HCT116 (cell line): Measurements from ENCODE around the gene TNFRSF12A.

Experiments used
- CEBPB ChIP-seq: IDR thresholded peaks from 2 replicates; pipeline ENCODE4 v1.6.1; 2012; ENCODE audit warnings: low read depth
- CTCF ChIP-seq, 3 experiments: fragments of 200-600 bp in 1 of 3; sonication (generic) in 1 of 3; IDR thresholded peaks in 2 of 3; conservative IDR thresholded peaks in 1 of 3; 2 replicates each; pipeline ENCODE4 v1.5.1; 2012 to 2017; ENCODE audit warnings: low read depth in 2 of 3, low read length in 2 of 3, antibody characterized with exemption in 1 of 3, borderline replicate concordance in 1 of 3, control low read depth in 1 of 3, mild to moderate bottlenecking in 1 of 3, mixed read lengths in 1 of 3, mixed run types in 1 of 3, moderate library complexity in 1 of 3; ENCODE audit not compliant: insufficient read depth in 1 of 3
- JUND ChIP-seq: IDR thresholded peaks from 2 replicates; pipeline ENCODE4 v1.6.1; 2012
- POLR2A ChIP-seq: IDR thresholded peaks from 2 replicates; pipeline ENCODE4 v1.7.0; 2011; ENCODE audit warnings: borderline replicate concordance; ENCODE audit not compliant: insufficient read depth, insufficient read length; ENCODE audit errors: extremely low read depth
- POLR2AphosphoS5 ChIP-seq: IDR thresholded peaks from 2 replicates; pipeline ENCODE4 v1.6.1; 2011; ENCODE audit warnings: mild to moderate bottlenecking, low read depth, low read length, moderate library complexity
- RAD21 ChIP-seq: IDR thresholded peaks from 2 replicates; pipeline ENCODE4 v1.6.1; 2012; ENCODE audit warnings: low read depth, mild to moderate bottlenecking
- TCF7L2 ChIP-seq: IDR thresholded peaks from 2 replicates; pipeline ENCODE4 v1.7.0; 2011; ENCODE audit warnings: borderline replicate concordance, inconsistent platforms; ENCODE audit not compliant: insufficient read depth, insufficient read length; ENCODE audit errors: extremely low read depth
- ZBTB33 ChIP-seq: IDR thresholded peaks from 2 replicates; pipeline ENCODE4 v1.6.1; 2011; ENCODE audit warnings: mild to moderate bottlenecking, low read length, moderate library complexity; ENCODE audit not compliant: insufficient replicate concordance; ENCODE audit errors: extremely low read depth

GRCh38 chr16:2987833-2988232, 32.3 kb upstream of the TNFRSF12A start:
- no peak for TF ChIP-seq POLR2A
- TF ChIP-seq CEBPB: no peak
- TF ChIP-seq RAD21: no peak
- no peak for TF ChIP-seq CTCF (IDR thresholded peaks at IDR 0.05 in 2 of 3, conservative IDR thresholded peaks at IDR 0.05 in 1 of 3; ENCODE audit: borderline replicate concordance in 1 of 3, insufficient read depth in 1 of 3, low read depth in 2 of 3, low read length in 2 of 3)
- no peak for TF ChIP-seq POLR2AphosphoS5
- TF ChIP-seq JUND: no peak
- no peak for TF ChIP-seq TCF7L2
- no peak for TF ChIP-seq ZBTB33
